Measurements from ENCODE around the gene CYTH1.
"Not testable (repeated sequence)": the region's sequence is repeated elsewhere in the genome, so short reads cannot be mapped to it uniquely, and the experiment has no call there.

Gene CYTH1

GRCh38 chr17:78679495-78680395 lies 102.3 kb downstream of the CYTH1 start:
- no peaks in the 10 kb centered on the region for H3K9me3 Mint-ChIP-seq
- no peaks in the 10 kb centered on the region for H3K27me3 Mint-ChIP-seq
- CTCF ChIA-PET = interaction anchor here (0.6 to 1.0 kb wide), 2 partner anchors 11 to 14 kb away, joined by 3 read pairs; no protein-coding TSS in a partner anchor
- H3K36me3 Mint-ChIP-seq = peaks cover 82% of the 10 kb centered on the region
- DNase-seq = no peak
- no peak overlapping the region for H3K4me3 Mint-ChIP-seq
- peaks cover 3% of the 10 kb centered on the region for H3K4me1 Mint-ChIP-seq
- H3K27ac Mint-ChIP-seq = no peak overlapping the region

GRCh38 chr17:78678711-78679110 lies 103.4 kb downstream of the CYTH1 start:
- H3K27ac Mint-ChIP-seq = no peak overlapping the region

GRCh38 chr17:78678222-78678557 lies 103.9 kb downstream of the CYTH1 start:
- H3K4me1 Mint-ChIP-seq = peaks cover 2% of the 10 kb centered on the region
- CTCF ChIA-PET = no interaction called here
- H3K9me3 Mint-ChIP-seq = no peaks in the 10 kb centered on the region
- no peak for DNase-seq
- H3K36me3 Mint-ChIP-seq = peaks cover 87% of the 10 kb centered on the region
- H3K4me3 Mint-ChIP-seq = no peak overlapping the region
- H3K27ac Mint-ChIP-seq = no peak overlapping the region
- H3K27me3 Mint-ChIP-seq = no peaks in the 10 kb centered on the region

More at GRCh38 chr17:78678711-78679110, 103.4 kb downstream of the CYTH1 start:
- no peak for DNase-seq
- no peaks in the 10 kb centered on the region for H3K27me3 Mint-ChIP-seq
- H3K36me3 Mint-ChIP-seq = peaks cover 86% of the 10 kb centered on the region
- CTCF ChIA-PET = interaction anchor here (1.0 kb wide), 1 partner anchor 13 kb away, joined by 3 read pairs; no protein-coding TSS in a partner anchor
- no peak overlapping the region for H3K4me3 Mint-ChIP-seq
- peaks cover 2% of the 10 kb centered on the region for H3K4me1 Mint-ChIP-seq
- H3K9me3 Mint-ChIP-seq = no peaks in the 10 kb centered on the region

- Mint-ChIP-seq H3K4me3 (no peak overlapping the region), H3K27me3 (no peaks in the 10 kb centered on the region), H3K9me3 (no peaks in the 10 kb centered on the region), H3K36me3 (peaks cover 87% of the 10 kb centered on the region), H3K4me1 (peaks cover 2% of the 10 kb centered on the region), H3K27ac (peak overlapping the region; percentile 60)
- no peak for DNase-seq
- CTCF ChIA-PET = no interaction called here
Observed at GRCh38 chr17:78677303-78678221, 104.5 kb downstream of the CYTH1 start.

GRCh38 chr17:78676412-78677302 lies 105.4 kb downstream of the CYTH1 start:
- CTCF ChIA-PET = no interaction called here
- Mint-ChIP-seq H3K36me3 (peaks cover 86% of the 10 kb centered on the region), H3K27ac (no peak overlapping the region), H3K27me3 (no peaks in the 10 kb centered on the region), H3K4me3 (no peak overlapping the region), H3K4me1 (peaks cover 2% of the 10 kb centered on the region), H3K9me3 (no peaks in the 10 kb centered on the region)
- no peak for DNase-seq

- CTCF ChIA-PET = no interaction called here
- no peaks in the 10 kb centered on the region for H3K27me3 Mint-ChIP-seq
- H3K4me3 Mint-ChIP-seq = no peak overlapping the region
- no peaks in the 10 kb centered on the region for H3K9me3 Mint-ChIP-seq
- no peak for DNase-seq
- peaks cover 2% of the 10 kb centered on the region for H3K4me1 Mint-ChIP-seq
- peak overlapping the region; percentile 55 for H3K27ac Mint-ChIP-seq
- H3K36me3 Mint-ChIP-seq = peaks cover 82% of the 10 kb centered on the region
Observed at GRCh38 chr17:78675836-78676235, 106.2 kb downstream of the CYTH1 start.

- H3K4me1 Mint-ChIP-seq = peaks cover 2% of the 10 kb centered on the region
- H3K4me3 Mint-ChIP-seq = no peak overlapping the region
- H3K27ac Mint-ChIP-seq = no peak overlapping the region
- no peaks in the 10 kb centered on the region for H3K27me3 Mint-ChIP-seq
- no peak for DNase-seq
- CTCF ChIA-PET = no interaction called here
- H3K9me3 Mint-ChIP-seq = no peaks in the 10 kb centered on the region
- peaks cover 82% of the 10 kb centered on the region for H3K36me3 Mint-ChIP-seq
Observed at GRCh38 chr17:78675316-78675616, 106.8 kb downstream of the CYTH1 start.

GRCh38 chr17:78674595-78675315 lies 107.3 kb downstream of the CYTH1 start:
- no peak for DNase-seq
- no peak overlapping the region for H3K27ac Mint-ChIP-seq
- peaks cover 79% of the 10 kb centered on the region for H3K36me3 Mint-ChIP-seq
- CTCF ChIA-PET = interaction anchor here (0.6 kb wide), 1 partner anchor 70 kb away, joined by 3 read pairs; no protein-coding TSS in a partner anchor
- peaks cover 2% of the 10 kb centered on the region for H3K4me1 Mint-ChIP-seq
- H3K4me3 Mint-ChIP-seq = no peak overlapping the region
- H3K9me3 Mint-ChIP-seq = no peaks in the 10 kb centered on the region
- H3K27me3 Mint-ChIP-seq = no peaks in the 10 kb centered on the region

- CTCF ChIA-PET = no interaction called here
- no peaks in the 10 kb centered on the region for H3K27me3 Mint-ChIP-seq
- peaks cover 82% of the 10 kb centered on the region for H3K36me3 Mint-ChIP-seq
- no peaks in the 10 kb centered on the region for H3K9me3 Mint-ChIP-seq
- no peak overlapping the region for H3K27ac Mint-ChIP-seq
- H3K4me3 Mint-ChIP-seq = no peak overlapping the region
- H3K4me1 Mint-ChIP-seq = peaks cover 4% of the 10 kb centered on the region
- DNase-seq = no peak
Observed at GRCh38 chr17:78674156-78674555, 107.9 kb downstream of the CYTH1 start.

GRCh38 chr17:78673395-78673794 lies 108.7 kb downstream of the CYTH1 start:
- H3K36me3 Mint-ChIP-seq = peaks cover 79% of the 10 kb centered on the region
- no peaks in the 10 kb centered on the region for H3K9me3 Mint-ChIP-seq
- peaks cover 9% of the 10 kb centered on the region for H3K4me1 Mint-ChIP-seq
- H3K4me3 Mint-ChIP-seq = no peak overlapping the region
- no peaks in the 10 kb centered on the region for H3K27me3 Mint-ChIP-seq
- DNase-seq = no peak
- H3K27ac Mint-ChIP-seq = peak overlapping the region; percentile 21
- CTCF ChIA-PET = no interaction called here

GRCh38 chr17:78672871-78673371 lies 109.2 kb downstream of the CYTH1 start:
- Mint-ChIP-seq H3K27me3 (no peaks in the 10 kb centered on the region), H3K36me3 (peaks cover 80% of the 10 kb centered on the region), H3K4me1 (peaks cover 12% of the 10 kb centered on the region), H3K9me3 (no peaks in the 10 kb centered on the region), H3K4me3 (no peak overlapping the region), H3K27ac (peak overlapping the region; percentile 21)
- CTCF ChIA-PET = no interaction called here
- DNase-seq = no peak

- Mint-ChIP-seq H3K27ac (peak overlapping the region; percentile 44), H3K4me3 (no peak overlapping the region), H3K4me1 (peaks cover 20% of the 10 kb centered on the region), H3K36me3 (peaks cover 80% of the 10 kb centered on the region), H3K9me3 (no peaks in the 10 kb centered on the region), H3K27me3 (no peaks in the 10 kb centered on the region)
- DNase-seq = no peak
- CTCF ChIA-PET = no interaction called here
Observed at GRCh38 chr17:78672005-78672404, 110.1 kb downstream of the CYTH1 start.

- Mint-ChIP-seq H3K36me3 (peaks cover 80% of the 10 kb centered on the region), H3K4me1 (peaks cover 24% of the 10 kb centered on the region)
- CTCF ChIA-PET, H3K27ac Mint-ChIP-seq, H3K4me3 Mint-ChIP-seq, DNase-seq, H3K9me3 Mint-ChIP-seq, H3K27me3 Mint-ChIP-seq: not testable (repeated sequence)
Observed at GRCh38 chr17:78671726-78672001, 110.4 kb downstream of the CYTH1 start.
